CD4-positive, alpha-beta T cell (primary cell): ENCODE data around the gene CYSLTR1. TPM values are rescaled to one million over a fixed set of nuclear protein-coding genes. Genes with fewer than 3 reads are reported as not detected.

ENCODE experiments used
- ATAC-seq: fragments of 200-7000 bp; cut with Tn5 transposase; one replicate; pipeline ENCODE4 v1.10.0; 2022; ENCODE audit warnings: mild to moderate bottlenecking; ENCODE audit not compliant: poor library complexity
- CTCF ChIA-PET: fragments of 350-600 bp; sonication (Branson Sonifier 250); formaldehyde crosslinking; loops from one replicate; lab custom pipeline; 2021; ENCODE audit warnings: antibody characterized with exemption, inconsistent platforms; lab: Charles Lee
- POLR2A ChIA-PET: fragments of 350-600 bp; sonication (Branson Sonifier 250); formaldehyde crosslinking; loops from one replicate; lab custom pipeline; 2021; ENCODE audit warnings: antibody characterized with exemption, inconsistent platforms; lab: Charles Lee
- DNase-seq, 14 experiments: peaks; one replicate each; pipeline ENCODE4 v3.0.0-alpha.2; 2013 to 2020; ENCODE audit warnings: mixed read lengths in 2 of 14
- H3K27ac ChIP-seq, 2 donors: one replicate each; pipeline versions ENCODE4 v1.5.1 to v1.7.0; 2013; ENCODE audit warnings: low read length in 2 of 2, low read depth in 1 of 2, mild to moderate bottlenecking in 1 of 2
- H3K27me3 ChIP-seq, 2 experiments: 1 replicate in 1 of 2; 2 replicates in 1 of 2; pipeline versions ENCODE4 v1.6.1 to v1.7.0; 2013; ENCODE audit warnings: low read length in 2 of 2, control low read depth in 1 of 2, mild to moderate bottlenecking in 1 of 2, moderate library complexity in 1 of 2; ENCODE audit not compliant: insufficient read depth in 2 of 2, control insufficient read depth in 1 of 2
- H3K36me3 ChIP-seq: one replicate; pipeline ENCODE4 v1.6.1; 2013; ENCODE audit warnings: low read length, control low read depth; ENCODE audit not compliant: insufficient read depth
- H3K4me1 ChIP-seq: one replicate; pipeline ENCODE4 v1.6.1; 2013; ENCODE audit warnings: low read length, control low read depth; ENCODE audit not compliant: insufficient read depth
- H3K4me3 ChIP-seq: one replicate; pipeline ENCODE4 v1.5.1; 2013; ENCODE audit warnings: mild to moderate bottlenecking, low read length, moderate library complexity
- H3K9me3 ChIP-seq, 2 experiments: 1 replicate in 1 of 2; 2 replicates in 1 of 2; pipeline versions ENCODE4 v1.6.1 to v1.7.0; 2013; ENCODE audit warnings: low read length in 2 of 2, mild to moderate bottlenecking in 2 of 2, control low read depth in 1 of 2, moderate library complexity in 1 of 2; ENCODE audit not compliant: control insufficient read depth in 1 of 2, insufficient read depth in 1 of 2
- H3K27ac Mint-ChIP-seq: one replicate; pipeline ENCODE4 v1.8.0; 2020; ENCODE audit warnings: mixed read lengths
- H3K27me3 Mint-ChIP-seq: one replicate; pipeline ENCODE4 v1.8.0; 2021; ENCODE audit warnings: mixed read lengths
- H3K36me3 Mint-ChIP-seq: one replicate; pipeline ENCODE4 v1.8.0; 2021; ENCODE audit warnings: low read depth, mixed read lengths
- H3K4me1 Mint-ChIP-seq: one replicate; pipeline ENCODE4 v1.8.0; 2021; ENCODE audit warnings: low read depth, mixed read lengths
- H3K4me3 Mint-ChIP-seq: one replicate; pipeline ENCODE4 v1.8.0; 2020; ENCODE audit warnings: mild to moderate bottlenecking, mixed read lengths
- H3K9me3 Mint-ChIP-seq: one replicate; pipeline ENCODE4 v1.8.0; 2020; ENCODE audit warnings: mixed read lengths
- CTCF ChIP-seq: fragments of 200-600 bp; IDR thresholded peaks from one replicate; pipeline ENCODE4 v1.8.0; 2022; ENCODE audit warnings: antibody characterized with exemption, mild to moderate bottlenecking
- intact Hi-C, 2 experiments: fragments of 100-400 bp; cut with DNase I in 1 of 2; cut with micrococcal nuclease in 1 of 2; formaldehyde crosslinking; loops; one replicate each; pipeline versions ENCODE4 v1.15.1 to v1.9.0; 2023 to 2025; cut with DNase I, micrococcal nuclease
- total RNA-seq, 174 experiments: library from RNA in 2 of 174; stranded (reverse) in 2 of 174; gene quantifications; one replicate each; pipeline ENCODE4 v1.2.3 and lab custom pipeline; 2021 to 2026

The CYSLTR1 gene
- total RNA-seq, 2 experiments from 2014 or later, result 6.6 to 7.4 TPM

DNA sequence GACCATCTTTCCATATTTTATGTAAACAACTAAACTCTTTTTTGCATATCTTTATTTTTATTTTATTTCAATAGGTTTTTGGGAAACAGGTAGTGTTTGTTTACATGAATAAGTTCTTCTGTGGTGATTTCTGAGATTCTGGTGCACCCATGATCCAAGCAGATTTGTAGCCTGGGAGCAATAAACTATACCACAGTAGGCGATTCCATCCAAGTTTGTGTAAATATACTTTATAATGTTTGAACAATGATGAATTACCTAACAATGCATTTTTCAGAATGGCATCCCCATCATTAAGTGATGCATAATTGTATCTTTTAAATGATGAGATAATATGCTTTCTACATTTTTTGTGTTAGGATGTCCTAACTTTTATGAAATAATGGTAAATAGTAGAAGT lies 39.2 kb upstream of the CYSLTR1 start:
- H3K4me3 Mint-ChIP-seq, result no peak overlapping the region
- no peaks in the 10 kb centered on the region for H3K36me3 Mint-ChIP-seq
- POLR2A ChIA-PET, result no interaction called here
- H3K27me3 Mint-ChIP-seq, result no peaks in the 10 kb centered on the region
- Histone ChIP-seq H3K4me3 (no peak overlapping the region), H3K36me3 (no peaks in the 10 kb centered on the region), H3K4me1 (no peaks in the 10 kb centered on the region), H3K27me3 (no peaks in the 10 kb centered on the region), H3K9me3 (no peaks in the 10 kb centered on the region), H3K27ac (no peak overlapping the region)
- no peak for TF ChIP-seq CTCF
- no peaks in the 10 kb centered on the region for H3K4me1 Mint-ChIP-seq
- DNase-seq, result no peak
- intact Hi-C loops, result no loop called here
- peaks cover 4% of the 10 kb centered on the region for H3K9me3 Mint-ChIP-seq
- CTCF ChIA-PET, result no interaction called here
- ATAC-seq, result no peak
- no peak overlapping the region for H3K27ac Mint-ChIP-seq

- no peak for TF ChIP-seq CTCF
- Mint-ChIP-seq H3K36me3 (no peaks in the 10 kb centered on the region), H3K27me3 (no peaks in the 10 kb centered on the region), H3K9me3 (peaks cover under 1% of the 10 kb centered on the region), H3K4me1 (no peaks in the 10 kb centered on the region), H3K4me3 (no peak overlapping the region), H3K27ac (no peak overlapping the region)
- POLR2A ChIA-PET, result no interaction called here
- intact Hi-C loops, result no loop called here
- Histone ChIP-seq H3K27me3 (no peaks in the 10 kb centered on the region), H3K9me3 (no peaks in the 10 kb centered on the region), H3K4me3 (no peak overlapping the region), H3K4me1 (no peaks in the 10 kb centered on the region), H3K36me3 (no peaks in the 10 kb centered on the region), H3K27ac (no peak overlapping the region)
- no peak for DNase-seq
- CTCF ChIA-PET, result interaction anchor here (0.6 kb wide), 1 partner anchor 293 kb away, joined by 5 read pairs; no protein-coding TSS in a partner anchor
- ATAC-seq, result no peak
Measured at GRCh38 chrX:78357342-78358055, 30.1 kb upstream of the CYSLTR1 start.

DNA sequence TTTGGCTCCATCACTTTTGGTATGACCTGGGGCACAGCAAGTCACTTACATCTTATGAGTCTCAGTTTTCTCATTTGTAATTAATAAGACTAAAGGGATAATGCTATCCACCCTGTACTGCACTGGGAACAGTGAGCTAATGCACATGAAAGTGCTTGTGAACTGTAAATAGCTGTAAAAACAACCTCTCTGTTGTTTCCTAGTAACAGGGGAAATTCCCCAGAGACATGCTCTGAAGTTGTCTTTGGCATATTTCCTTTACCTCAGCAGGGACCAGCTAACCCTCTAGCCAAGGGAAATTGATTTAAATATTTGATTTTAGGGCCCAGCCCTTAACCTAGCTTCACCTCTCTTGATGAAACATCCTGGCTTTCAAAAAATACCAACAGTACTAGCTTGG lies 6.1 kb upstream of the CYSLTR1 start:
- peaks cover 4% of the 10 kb centered on the region for H3K9me3 Mint-ChIP-seq
- intact Hi-C loops, result loop anchor here (1.0 to 10.0 kb wide), 2 partner anchors 184 to 199 kb away; partner anchors contain the start of gene TAF9B (in 1 of the 2)
- TF ChIP-seq CTCF, result no peak
- H3K4me1 Mint-ChIP-seq, result peaks cover 82% of the 10 kb centered on the region
- H3K9me3 ChIP-seq, result no peaks in the 10 kb centered on the region
- H3K27me3 Mint-ChIP-seq, result no peaks in the 10 kb centered on the region
- H3K4me3 Mint-ChIP-seq, result peak overlapping the region; percentile 40
- H3K4me1 ChIP-seq, result peaks cover 18% of the 10 kb centered on the region
- H3K4me3 ChIP-seq, result no peak overlapping the region
- DNase-seq (peak in 4 of 14 experiments; percentile 8 to 84 (median 74)), ATAC-seq (peak; percentile 86)
- CTCF ChIA-PET, result interaction anchor here (0.9 to 1.0 kb wide), 2 partner anchors 10 to 548 kb away, joined by 3 read pairs; no protein-coding TSS in a partner anchor
- POLR2A ChIA-PET, result interaction anchor here (0.6 to 1.0 kb wide), 5 partner anchors 8 to 434 kb away, joined by 3 to 4 read pairs (median 3); partner anchors contain the start of gene COX7B
- H3K27ac Mint-ChIP-seq, result peak overlapping the region; percentile 87
- H3K27me3 ChIP-seq, result no peaks in the 10 kb centered on the region
- H3K36me3 ChIP-seq, result no peaks in the 10 kb centered on the region
- H3K36me3 Mint-ChIP-seq, result no peaks in the 10 kb centered on the region
- peak overlapping the region; percentile 43 to 80 for H3K27ac ChIP-seq
